GDM1 (cell line): ENCODE results near the gene SKAP1.

ENCODE experiments used
- DNase-seq: peaks from one replicate; lab custom pipeline; 2025; lab: John Stamatoyannopoulos, UW

SKAP1 gene

GRCh38 chr17:48107137-48108055 lies 322.6 kb downstream of the SKAP1 start, which contains the start of gene SNX11:
TSS of gene SNX11 (plus strand) at chr17:48107766. CDS start at chr17:48112044, 4,278 bp downstream.
- DNase-seq = peak; percentile 65

- no peak for DNase-seq
These were observed 323.2 kb downstream of the SKAP1 start for GRCh38 chr17:48106802-48107136.

- DNase-seq = no peak
These were observed 325.6 kb downstream of the SKAP1 start for GRCh38 chr17:48104440-48104839.

GRCh38 chr17:48102798-48103715 lies 327.0 kb downstream of the SKAP1 start:
- peak; percentile 87 for DNase-seq

GRCh38 chr17:48102043-48102750 lies 327.8 kb downstream of the SKAP1 start:
- no peak for DNase-seq

- DNase-seq = peak; percentile 86
These were observed 328.8 kb downstream of the SKAP1 start, which contains the start of gene CBX1 for GRCh38 chr17:48101012-48101720. TSS of gene CBX1 (minus strand) at chr17:48101478. CDS start at chr17:48077004, 24,474 bp downstream.

- no peak for DNase-seq
These were observed 329.4 kb downstream of the SKAP1 start for GRCh38 chr17:48100591-48101011.

- no peak for DNase-seq
These were observed 329.9 kb downstream of the SKAP1 start for GRCh38 chr17:48100160-48100559.

GRCh38 chr17:48095611-48096010 lies 334.4 kb downstream of the SKAP1 start:
- no peak for DNase-seq

GRCh38 chr17:48093341-48094045 lies 336.5 kb downstream of the SKAP1 start:
- no peak for DNase-seq

GRCh38 chr17:48084932-48085331 lies 345.1 kb downstream of the SKAP1 start:
- no peak for DNase-seq
